HG02970 (cell line): ENCODE data around the gene CRPPA.
"Not testable (repeated sequence)": the region's sequence is repeated elsewhere in the genome, so short reads cannot be mapped to it uniquely, and the experiment has no call there.

Source experiments
- ATAC-seq: cut with Tn5 transposase; IDR thresholded peaks from one replicate; pipeline ENCODE4 v1.9.1; 2021; ENCODE audit warnings: mild to moderate bottlenecking, moderate library complexity, moderate number of reproducible peaks; ENCODE audit not compliant: unreplicated experiment, low FRiP score

CRPPA gene

DNA sequence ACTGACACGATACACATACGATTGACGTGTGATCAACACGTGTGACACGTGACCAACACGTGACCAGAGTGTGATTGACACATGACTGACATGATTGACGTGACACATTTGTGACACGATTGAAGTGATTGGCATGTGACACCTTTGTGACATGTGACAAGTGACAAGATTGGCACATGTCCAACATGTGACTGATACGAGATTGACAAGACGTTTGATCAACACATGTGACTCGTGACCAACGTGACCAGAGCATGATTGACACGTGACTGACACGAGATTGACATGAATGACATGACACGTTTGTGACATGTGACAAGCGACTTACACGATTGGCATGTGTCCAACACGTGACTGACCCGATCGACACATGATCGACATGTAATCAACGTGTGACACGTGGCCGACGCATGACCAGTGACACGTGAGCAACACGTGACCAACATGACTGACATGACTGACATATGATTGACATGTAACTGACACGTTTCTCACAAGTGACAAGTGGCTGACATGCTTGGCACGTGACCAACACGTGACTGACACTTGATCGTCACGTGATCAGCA is 22.0 kb downstream of the CRPPA start:
- no peak for ATAC-seq

DNA sequence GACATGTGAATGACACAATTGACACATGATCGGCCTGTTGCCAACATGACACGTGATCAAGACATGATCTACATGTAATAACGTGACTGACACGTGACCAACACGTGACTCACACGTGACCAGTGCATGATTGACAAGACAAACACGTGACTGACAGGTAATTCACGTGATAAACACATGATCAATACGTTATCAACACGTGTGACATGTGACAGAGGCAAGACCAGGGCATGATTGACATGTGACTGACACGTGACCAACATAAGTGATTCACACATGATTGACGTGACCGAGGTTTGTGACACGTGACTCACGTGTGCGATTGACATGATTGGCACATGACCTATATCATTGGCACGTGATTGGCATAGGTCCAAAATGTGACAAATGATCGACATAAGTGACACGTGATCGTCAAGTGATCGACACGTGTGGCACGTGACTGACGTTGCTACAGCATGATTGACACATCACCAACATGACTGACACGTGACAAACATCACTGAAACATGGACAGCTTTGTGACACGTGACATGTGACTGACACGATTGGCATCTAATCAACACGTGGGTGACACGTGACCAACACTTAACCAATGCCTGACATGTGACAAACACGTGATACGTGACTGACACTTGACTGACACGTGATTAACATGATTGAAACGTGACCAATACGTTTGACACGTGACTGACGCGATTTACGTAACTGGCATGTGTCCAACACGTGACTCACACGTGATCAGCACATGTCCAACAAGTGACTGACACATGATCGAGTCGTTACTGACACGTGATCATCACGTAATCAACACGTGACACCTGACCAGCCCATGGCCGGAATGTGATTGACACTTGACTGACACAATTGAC is 23.0 kb downstream of the CRPPA start:
- ATAC-seq = no peak

- ATAC-seq = no peak
Observed at GRCh38 chr7:16397501-16398145, 23.7 kb downstream of the CRPPA start.

DNA sequence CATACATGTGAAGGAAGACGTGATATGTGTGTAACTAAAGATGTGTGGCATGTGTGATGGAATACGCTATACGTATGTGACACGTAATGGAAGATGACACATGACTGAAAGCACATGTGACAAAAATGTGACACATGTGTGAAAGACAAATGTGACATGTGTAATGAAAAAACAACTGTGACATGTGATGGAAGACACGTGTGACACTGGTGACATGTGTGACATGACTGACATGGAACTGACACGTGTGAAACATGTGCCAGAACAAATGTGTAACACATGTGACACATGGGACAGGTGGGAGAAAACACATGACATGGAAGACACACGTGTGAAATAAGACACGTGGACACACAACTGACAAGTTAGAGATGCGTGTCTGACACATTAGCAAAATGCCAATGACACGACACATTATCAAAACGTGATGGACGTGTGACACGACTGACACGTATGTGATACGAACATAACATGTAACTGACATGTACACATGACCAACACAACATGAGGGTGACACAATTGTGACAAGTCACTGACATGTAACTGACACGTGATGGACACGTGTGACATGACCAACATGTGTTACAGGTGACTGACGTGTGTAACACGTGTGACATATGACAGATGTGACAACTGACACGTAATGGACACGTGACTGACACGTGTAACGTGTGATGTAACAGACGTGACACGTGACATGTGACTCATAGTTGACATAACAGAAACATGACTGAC is 24.4 kb downstream of the CRPPA start:
- ATAC-seq = no peak

DNA sequence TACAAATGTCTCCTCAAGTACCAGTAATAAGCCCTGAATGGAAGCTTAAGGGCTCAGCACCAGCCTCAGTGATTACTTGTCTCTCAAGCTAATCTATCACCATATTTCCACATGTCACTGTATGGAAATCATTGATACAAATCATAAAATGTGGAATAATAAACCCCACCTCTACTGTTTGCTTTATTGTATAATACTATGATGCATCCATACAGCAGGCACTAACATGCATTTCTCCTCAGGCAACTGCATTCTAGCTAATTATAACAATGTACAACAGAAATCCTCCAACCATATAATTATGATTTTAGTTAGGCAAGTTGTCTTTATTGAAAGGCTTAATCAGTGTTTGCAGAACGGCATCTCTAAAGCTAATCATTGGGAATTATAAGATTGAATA is 26.2 kb downstream of the CRPPA start:
- no peak for ATAC-seq

DNA sequence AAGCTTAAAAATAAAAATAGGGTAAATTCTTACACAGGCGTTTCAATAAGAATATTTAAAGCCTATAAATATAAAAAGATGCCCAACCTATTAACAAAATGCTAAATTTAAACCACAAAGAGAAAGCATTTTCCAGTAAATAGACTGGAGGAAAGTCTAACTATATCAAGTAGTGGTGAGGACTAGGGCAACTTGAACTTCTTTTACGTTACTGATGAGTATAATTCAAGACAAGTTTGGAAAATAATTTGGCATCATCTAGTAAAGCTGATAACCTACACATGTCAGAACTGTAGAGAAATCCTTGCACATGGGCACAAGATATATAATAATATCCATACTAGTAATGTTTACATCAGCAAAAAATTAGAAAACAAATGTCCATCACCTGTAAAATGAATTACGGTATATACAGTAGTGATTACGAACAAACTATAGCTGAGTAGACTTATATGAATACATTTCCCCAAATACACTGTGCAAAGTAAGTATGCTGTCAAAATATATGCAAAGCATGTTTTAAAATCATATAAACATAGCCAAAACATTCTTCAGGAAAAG is 27.4 kb downstream of the CRPPA start:
- no peak for ATAC-seq

GRCh38 chr7:16392990-16393523 is 28.3 kb downstream of the CRPPA start:
- ATAC-seq = no peak

- ATAC-seq = not testable (repeated sequence)
Observed at GRCh38 chr7:16383786-16384185, 37.6 kb downstream of the CRPPA start.

DNA sequence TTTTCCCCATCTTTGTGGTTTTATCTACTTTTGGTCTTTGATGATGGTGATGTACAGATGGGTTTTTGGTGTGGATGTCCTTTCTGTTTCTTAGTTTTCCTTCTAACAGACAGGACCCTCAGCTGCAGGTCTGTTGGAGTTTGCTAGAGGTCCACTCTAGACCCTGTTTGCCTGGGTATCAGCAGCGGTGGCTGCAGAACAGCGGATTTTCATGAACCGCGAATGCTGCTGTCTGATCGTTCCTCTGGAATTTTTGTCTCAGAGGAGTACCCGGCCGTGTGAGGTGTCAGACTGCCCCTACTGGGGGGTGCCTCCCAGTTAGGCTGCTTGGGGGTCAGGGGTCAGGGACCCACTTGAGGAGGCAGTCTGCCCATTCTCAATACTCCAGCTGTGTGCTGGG is 38.2 kb downstream of the CRPPA start:
- not testable (repeated sequence) for ATAC-seq
